ENCODE data around the gene NPIPB2.
"Not testable (repeated sequence)": the region's sequence is repeated elsewhere in the genome, so short reads cannot be mapped to it uniquely, and the experiment has no call there.

The NPIPB2 gene

DNA sequence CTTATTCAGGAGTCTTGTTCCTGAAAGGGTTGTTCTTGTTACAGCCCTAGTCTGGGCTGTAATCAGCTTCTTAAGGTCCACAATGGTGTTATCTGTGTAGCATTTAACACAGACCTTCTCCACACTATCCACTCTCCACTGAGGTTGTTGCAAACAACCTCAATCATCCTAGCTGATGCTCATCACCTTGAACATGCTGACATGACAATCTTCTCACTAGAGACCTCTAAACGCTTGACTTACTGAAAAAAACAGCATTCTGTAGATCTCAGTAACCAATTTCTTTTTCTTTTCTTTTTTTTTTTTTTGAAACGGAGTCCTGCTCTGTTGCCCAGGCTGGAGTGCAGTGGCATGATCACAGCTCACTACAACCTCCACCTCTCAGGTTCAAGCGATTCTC, 26.7 kb upstream of the NPIPB2 start:
- no peak for DNase-seq (ENCODE audit: low read depth)
- TF ChIP-seq CTCF (conservative IDR thresholded peaks at IDR 0.05; ENCODE audit: control insufficient read depth, insufficient read depth, low read depth, low read length) = no peak
- H3K4me3 ChIP-seq (ENCODE audit: control insufficient read depth, low read depth, low read length) = no peak overlapping the region

DNA sequence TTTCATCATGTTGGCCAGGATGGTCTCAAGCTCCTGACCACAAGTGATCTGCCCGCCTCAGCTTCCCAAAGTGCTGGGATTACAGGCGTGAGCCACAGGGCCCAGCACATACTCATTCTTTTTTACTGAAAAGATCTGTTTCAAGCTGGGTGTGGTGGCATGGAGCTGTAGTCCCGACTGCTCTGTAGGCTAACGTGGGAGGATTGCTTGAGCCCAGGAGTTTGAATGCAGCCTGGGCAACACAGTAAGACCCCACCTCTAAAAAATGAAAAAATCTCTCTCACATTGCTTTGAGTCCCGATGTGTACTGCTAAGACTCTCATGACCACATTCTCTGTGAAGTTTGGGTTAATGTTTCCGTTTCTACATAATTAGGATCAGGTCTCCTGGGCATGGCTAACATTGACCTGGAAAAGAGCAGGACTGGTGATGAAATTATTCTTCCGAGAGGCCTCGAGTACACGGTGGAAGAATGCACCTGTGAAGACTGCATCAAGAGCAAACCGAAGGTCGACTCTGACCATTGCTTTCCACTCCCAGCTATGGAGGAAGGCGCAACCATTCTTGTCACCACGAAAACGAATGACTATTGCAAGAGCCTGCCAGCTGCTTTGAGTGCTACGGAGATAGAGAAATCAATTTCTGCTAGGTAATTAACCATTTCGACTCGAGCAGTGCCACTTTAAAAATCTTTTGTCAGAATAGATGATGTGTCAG, 25.5 kb upstream of the NPIPB2 start:
- no peak for TF ChIP-seq CTCF (conservative IDR thresholded peaks at IDR 0.05; ENCODE audit: control insufficient read depth, insufficient read depth, low read depth, low read length)
- no peak for DNase-seq (ENCODE audit: low read depth)
- H3K4me3 ChIP-seq (ENCODE audit: control insufficient read depth, low read depth, low read length) = no peak overlapping the region

- TF ChIP-seq CTCF (conservative IDR thresholded peaks at IDR 0.05; ENCODE audit: control insufficient read depth, insufficient read depth, low read depth, low read length) = no peak
- no peak for DNase-seq (ENCODE audit: low read depth)
- H3K4me3 ChIP-seq (ENCODE audit: control insufficient read depth, low read depth, low read length) = no peak overlapping the region
Observed at GRCh38 chr16:11966173-11966572, 24.3 kb upstream of the NPIPB2 start.

DNA sequence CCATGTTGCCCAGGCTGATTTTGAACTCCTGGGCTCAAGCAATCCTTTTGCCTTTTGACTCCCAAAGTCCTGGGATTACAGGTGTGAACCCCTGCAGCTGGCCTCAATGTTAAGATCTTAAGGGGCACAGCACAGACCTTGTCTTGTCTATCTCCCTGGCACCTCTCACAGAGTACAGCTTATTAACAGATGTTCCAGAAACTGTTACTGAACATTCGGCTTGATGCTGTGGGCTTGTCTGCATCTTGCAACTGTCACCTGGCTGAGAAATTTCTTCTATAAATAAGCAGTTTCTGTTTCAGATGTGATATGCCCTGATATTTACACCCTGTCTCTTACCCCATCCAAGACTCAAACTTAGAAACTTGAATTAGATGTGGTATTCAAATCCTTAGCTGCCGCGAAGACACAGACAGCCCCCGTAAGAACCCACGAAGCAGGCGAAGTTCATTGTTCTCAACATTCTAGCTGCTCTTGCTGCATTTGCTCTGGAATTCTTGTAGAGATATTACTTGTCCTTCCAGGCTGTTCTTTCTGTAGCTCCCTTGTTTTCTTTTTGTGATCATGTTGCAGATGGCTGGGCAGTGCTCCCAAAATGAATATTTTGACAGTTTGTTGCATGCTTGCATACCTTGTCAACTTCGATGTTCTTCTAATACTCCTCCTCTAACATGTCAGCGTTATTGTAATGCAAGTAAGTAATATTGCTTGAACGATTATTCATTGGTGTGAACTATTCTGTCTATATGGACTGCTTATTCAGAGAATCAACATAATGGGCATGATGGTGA, 23.1 kb upstream of the NPIPB2 start, which contains the start of gene TNFRSF17:
TSS of gene TNFRSF17 (plus strand) at position 450 of the 791 bp plus-strand sequence. CDS start at position 565, 115 bp downstream.
- no peak for TF ChIP-seq CTCF (conservative IDR thresholded peaks at IDR 0.05; ENCODE audit: control insufficient read depth, insufficient read depth, low read depth, low read length)
- DNase-seq (ENCODE audit: low read depth) = peak; percentile 21
- H3K4me3 ChIP-seq (ENCODE audit: control insufficient read depth, low read depth, low read length) = no peak within 1 kb of the TSS

GRCh38 chr16:11963706-11964105, 21.9 kb upstream of the NPIPB2 start:
- TF ChIP-seq CTCF (conservative IDR thresholded peaks at IDR 0.05; ENCODE audit: control insufficient read depth, insufficient read depth, low read depth, low read length) = no peak

GRCh38 chr16:11962978-11963377, 21.1 kb upstream of the NPIPB2 start:
- DNase-seq (ENCODE audit: low read depth); H3K4me3 ChIP-seq (ENCODE audit: control insufficient read depth, low read depth, low read length): not testable (repeated sequence)

More at GRCh38 chr16:11963706-11964105, 21.9 kb upstream of the NPIPB2 start:
- no peak overlapping the region for H3K4me3 ChIP-seq (ENCODE audit: control insufficient read depth, low read depth, low read length)
- no peak for DNase-seq (ENCODE audit: low read depth)

DNA sequence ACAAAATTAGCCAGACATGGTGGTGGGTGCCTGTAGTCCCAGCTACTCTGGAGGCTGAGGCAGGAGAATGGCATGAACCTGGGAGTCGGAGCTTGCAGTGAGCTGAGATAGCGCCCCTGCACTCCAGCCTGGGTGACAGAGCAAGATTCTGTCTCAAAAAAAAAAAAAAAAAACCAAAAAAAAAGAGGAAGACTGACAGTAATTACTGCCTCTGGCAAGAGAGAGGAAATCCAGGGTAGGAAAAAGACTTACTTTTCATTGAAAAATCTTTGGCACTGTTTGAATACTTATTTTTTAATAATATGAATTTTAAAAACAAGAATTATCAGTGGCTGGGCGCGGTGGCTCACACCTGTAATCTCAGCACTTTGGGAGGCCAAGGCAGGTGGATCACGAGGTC, 20.6 kb upstream of the NPIPB2 start:
- not testable (repeated sequence) for H3K4me3 ChIP-seq (ENCODE audit: control insufficient read depth, low read depth, low read length)

More for the DNA sequence above, 20.6 kb upstream of the NPIPB2 start:
- DNase-seq (ENCODE audit: low read depth) = not testable (repeated sequence)

Measured in fibroblast of mammary gland (primary cell).